Naive thymus-derived CD4-positive, alpha-beta T cell (primary cell): ENCODE results near the gene TP73. TPM values are rescaled to one million over a fixed set of nuclear protein-coding genes. Genes with fewer than 3 reads are reported as not detected.

Experiments
- ATAC-seq: fragments of 150-1000 bp; cut with Tn5 transposase; 2 replicates; pipeline ENCODE4 v1.10.0; 2021; ENCODE audit warnings: mild to moderate bottlenecking, moderate library complexity
- CTCF ChIA-PET: fragments of 350-600 bp; sonication (Branson Sonifier 250); formaldehyde crosslinking; loops from one replicate; lab custom pipeline; 2021; ENCODE audit warnings: antibody characterized with exemption; lab: Charles Lee
- POLR2A ChIA-PET: fragments of 350-600 bp; sonication (Branson Sonifier 250); formaldehyde crosslinking; loops from one replicate; lab custom pipeline; 2021; ENCODE audit warnings: antibody characterized with exemption, inconsistent platforms; lab: Charles Lee
- DNase-seq, 9 donors: peaks; one replicate each; pipeline versions ENCODE4 v3.0.0 to v3.0.0-alpha.2; 2020 to 2022; ENCODE audit warnings: mixed read lengths in 1 of 9
- H3K27ac ChIP-seq: one replicate; pipeline ENCODE4 v1.7.0; 2013; ENCODE audit warnings: mild to moderate bottlenecking, low read depth, low read length, moderate library complexity
- H3K27me3 ChIP-seq, 2 donors: one replicate each; pipeline ENCODE4 v1.7.0; 2013; ENCODE audit warnings: low read length in 2 of 2, mild to moderate bottlenecking in 2 of 2, moderate library complexity in 2 of 2; ENCODE audit not compliant: control insufficient read depth in 2 of 2, insufficient read depth in 2 of 2
- H3K36me3 ChIP-seq, 3 experiments: 1 replicate in 2 of 3; 2 replicates in 1 of 3; pipeline ENCODE4 v1.7.0; 2013; ENCODE audit warnings: low read length in 3 of 3, mild to moderate bottlenecking in 3 of 3, moderate library complexity in 1 of 3; ENCODE audit not compliant: insufficient read depth in 3 of 3, control insufficient read depth in 2 of 3
- H3K4me1 ChIP-seq, 2 donors: one replicate each; pipeline ENCODE4 v1.7.0; 2013; ENCODE audit warnings: low read length in 2 of 2, mild to moderate bottlenecking in 2 of 2, moderate library complexity in 1 of 2; ENCODE audit not compliant: control insufficient read depth in 2 of 2, insufficient read depth in 2 of 2
- H3K4me3 ChIP-seq: 2 replicates; pipeline ENCODE4 v1.7.0; 2013; ENCODE audit warnings: mild to moderate bottlenecking, low read length
- H3K9me3 ChIP-seq, 3 experiments: 1 replicate in 2 of 3; 2 replicates in 1 of 3; pipeline ENCODE4 v1.7.0; 2013; ENCODE audit warnings: low read length in 3 of 3; ENCODE audit not compliant: control insufficient read depth in 2 of 3
- H3K27ac Mint-ChIP-seq, 9 donors: one replicate each; pipeline ENCODE4 v1.8.0; 2020 to 2022; ENCODE audit warnings: mixed read lengths in 9 of 9, mild to moderate bottlenecking in 8 of 9, moderate library complexity in 5 of 9, inconsistent platforms in 2 of 9
- H3K27me3 Mint-ChIP-seq, 5 donors: one replicate each; pipeline ENCODE4 v1.8.0; 2021 to 2022; ENCODE audit warnings: mixed read lengths in 5 of 5, mild to moderate bottlenecking in 1 of 5
- H3K36me3 Mint-ChIP-seq, 5 donors: one replicate each; pipeline ENCODE4 v1.8.0; 2020 to 2022; ENCODE audit warnings: mixed read lengths in 5 of 5, mild to moderate bottlenecking in 3 of 5, inconsistent platforms in 1 of 5
- H3K4me1 Mint-ChIP-seq, 7 donors: one replicate each; pipeline ENCODE4 v1.8.0; 2020 to 2022; ENCODE audit warnings: mixed read lengths in 7 of 7, mild to moderate bottlenecking in 3 of 7, inconsistent platforms in 1 of 7
- H3K4me3 Mint-ChIP-seq, 10 donors: one replicate each; pipeline ENCODE4 v1.8.0; 2020 to 2022; ENCODE audit warnings: mild to moderate bottlenecking in 10 of 10, mixed read lengths in 10 of 10, moderate library complexity in 6 of 10, inconsistent platforms in 2 of 10
- H3K9me3 Mint-ChIP-seq, 11 donors: one replicate each; pipeline ENCODE4 v1.8.0; 2020 to 2022; ENCODE audit warnings: mixed read lengths in 11 of 11, mild to moderate bottlenecking in 4 of 11, inconsistent platforms in 1 of 11, moderate library complexity in 1 of 11
- intact Hi-C, 2 donors: fragments of 100-400 bp; cut with micrococcal nuclease; formaldehyde crosslinking; loops; one replicate each; pipeline ENCODE4 v1.15.1; 2023
- polyA plus RNA-seq, 2 donors: library from polyadenylated mRNA; unstranded; fragments of 300-500 nt; fragmentation: Illumina TruSeq; gene quantifications; one replicate each; pipeline ENCODE4 v1.2.3, GENCODE V29; 2021
- total RNA-seq, 6 experiments: library from RNA in 5 of 6; stranded (reverse) in 5 of 6; gene quantifications; 1 replicate in 5 of 6; 2 replicates in 1 of 6; pipeline ENCODE4 v1.2.3 and lab custom pipeline; 2021 to 2026

TP73 gene
- total and polyA plus RNA-seq, 7 experiments from 2014 or later, result 0.03 to 2.4 (median 0.15) TPM; not detected in 2

GRCh38 chr1:3606779-3607702 is 45.3 kb upstream of the TP73 start:
- Histone ChIP-seq H3K27ac (no peak overlapping the region), H3K4me1 (peaks cover 0 to 9% of the 10 kb centered on the region in 2 donors), H3K4me3 (no peak overlapping the region), H3K9me3 (no peaks in the 10 kb centered on the region), H3K27me3 (no peaks in the 10 kb centered on the region), H3K36me3 (no peaks in the 10 kb centered on the region)
- intact Hi-C loops, result no loop called here
- H3K27me3 Mint-ChIP-seq, result peaks cover 0 to 14% (median 5%) of the 10 kb centered on the region in 5 donors
- H3K36me3 Mint-ChIP-seq, result no peaks in the 10 kb centered on the region
- no peak overlapping the region for H3K27ac Mint-ChIP-seq
- ChIA-PET CTCF (no interaction called here), POLR2A (no interaction called here)
- H3K4me3 Mint-ChIP-seq, result no peak overlapping the region
- no peak for ATAC-seq
- no peaks in the 10 kb centered on the region for H3K9me3 Mint-ChIP-seq
- no peak for DNase-seq
- peaks cover 0 to 10% (median 10%) of the 10 kb centered on the region in 7 donors for H3K4me1 Mint-ChIP-seq

DNA sequence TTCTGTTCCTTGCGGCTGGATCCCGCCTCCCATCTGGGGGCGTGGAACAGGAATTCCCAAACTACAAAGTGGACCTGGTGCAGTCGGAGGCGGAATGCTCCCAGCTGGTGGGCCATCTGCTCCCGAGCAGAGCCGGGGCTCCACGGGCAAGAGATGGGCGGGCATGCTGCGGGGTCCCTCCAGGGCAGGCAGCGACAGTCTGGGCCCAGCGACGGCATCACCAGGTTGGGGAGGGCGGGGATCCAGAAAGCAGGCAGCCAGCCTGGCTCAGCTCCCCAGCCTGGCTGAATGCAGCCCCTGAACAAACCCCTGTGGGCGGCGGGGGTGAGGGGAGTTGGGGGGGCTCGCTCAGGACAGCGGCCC is 44.6 kb upstream of the TP73 start:
- no peak overlapping the region for H3K27ac Mint-ChIP-seq
- Histone ChIP-seq H3K27ac (no peak overlapping the region), H3K4me1 (peaks cover 0 to 9% of the 10 kb centered on the region in 2 donors), H3K36me3 (no peaks in the 10 kb centered on the region), H3K9me3 (no peaks in the 10 kb centered on the region), H3K4me3 (no peak overlapping the region), H3K27me3 (no peaks in the 10 kb centered on the region)
- ATAC-seq (no peak), DNase-seq (no peak)
- H3K27me3 Mint-ChIP-seq, result peaks cover 0 to 19% (median 5%) of the 10 kb centered on the region in 5 donors
- no peak overlapping the region for H3K4me3 Mint-ChIP-seq
- intact Hi-C loops, result no loop called here
- CTCF ChIA-PET, result no interaction called here
- H3K36me3 Mint-ChIP-seq, result no peaks in the 10 kb centered on the region
- POLR2A ChIA-PET, result no interaction called here
- no peaks in the 10 kb centered on the region for H3K9me3 Mint-ChIP-seq
- H3K4me1 Mint-ChIP-seq, result peaks cover 0 to 10% (median 10%) of the 10 kb centered on the region in 7 donors

GRCh38 chr1:3608154-3608553 is 44.2 kb upstream of the TP73 start:
- intact Hi-C loops, result no loop called here
- H3K36me3 Mint-ChIP-seq, result no peaks in the 10 kb centered on the region
- no peak for DNase-seq
- CTCF ChIA-PET, result interaction anchor here (0.8 kb wide), 1 partner anchor 12 kb away, joined by 3 read pairs; no protein-coding TSS in a partner anchor
- H3K27me3 Mint-ChIP-seq, result peaks cover 0 to 23% (median 5%) of the 10 kb centered on the region in 5 donors
- no peaks in the 10 kb centered on the region for H3K9me3 Mint-ChIP-seq
- ATAC-seq, result no peak
- no peak overlapping the region for H3K27ac ChIP-seq
- no peaks in the 10 kb centered on the region for H3K9me3 ChIP-seq
- no peak overlapping the region for H3K27ac Mint-ChIP-seq
- peak overlapping the region in 1 of 10 donors; percentile 40 for H3K4me3 Mint-ChIP-seq
- POLR2A ChIA-PET, result no interaction called here
- no peak overlapping the region for H3K4me3 ChIP-seq
- H3K36me3 ChIP-seq, result no peaks in the 10 kb centered on the region
- no peaks in the 10 kb centered on the region for H3K27me3 ChIP-seq
- H3K4me1 Mint-ChIP-seq, result peaks cover 0 to 10% (median 10%) of the 10 kb centered on the region in 7 donors
- peaks cover 0 to 9% of the 10 kb centered on the region in 2 donors for H3K4me1 ChIP-seq

GRCh38 chr1:3609016-3609768 is 43.1 kb upstream of the TP73 start:
- intact Hi-C loops, result no loop called here
- H3K27ac Mint-ChIP-seq, result no peak overlapping the region
- no peaks in the 10 kb centered on the region for H3K9me3 Mint-ChIP-seq
- H3K27me3 Mint-ChIP-seq, result peaks cover 0 to 31% (median 5%) of the 10 kb centered on the region in 5 donors
- ATAC-seq, result no peak
- ChIA-PET POLR2A (interaction anchor here (1.3 kb wide), 1 partner anchor 11 kb away, joined by 5 read pairs; no protein-coding TSS in a partner anchor), CTCF (interaction anchor here (1.4 kb wide), 1 partner anchor 10 kb away, joined by 3 read pairs; no protein-coding TSS in a partner anchor)
- Histone ChIP-seq H3K4me1 (peaks cover 0 to 9% of the 10 kb centered on the region in 2 donors), H3K36me3 (no peaks in the 10 kb centered on the region), H3K27ac (no peak overlapping the region), H3K27me3 (no peaks in the 10 kb centered on the region), H3K9me3 (no peaks in the 10 kb centered on the region), H3K4me3 (no peak overlapping the region)
- no peaks in the 10 kb centered on the region for H3K36me3 Mint-ChIP-seq
- peaks cover 0 to 10% (median 10%) of the 10 kb centered on the region in 7 donors for H3K4me1 Mint-ChIP-seq
- DNase-seq, result no peak
- peak overlapping the region in 4 of 10 donors; percentile 21 to 86 (median 42) for H3K4me3 Mint-ChIP-seq

DNA sequence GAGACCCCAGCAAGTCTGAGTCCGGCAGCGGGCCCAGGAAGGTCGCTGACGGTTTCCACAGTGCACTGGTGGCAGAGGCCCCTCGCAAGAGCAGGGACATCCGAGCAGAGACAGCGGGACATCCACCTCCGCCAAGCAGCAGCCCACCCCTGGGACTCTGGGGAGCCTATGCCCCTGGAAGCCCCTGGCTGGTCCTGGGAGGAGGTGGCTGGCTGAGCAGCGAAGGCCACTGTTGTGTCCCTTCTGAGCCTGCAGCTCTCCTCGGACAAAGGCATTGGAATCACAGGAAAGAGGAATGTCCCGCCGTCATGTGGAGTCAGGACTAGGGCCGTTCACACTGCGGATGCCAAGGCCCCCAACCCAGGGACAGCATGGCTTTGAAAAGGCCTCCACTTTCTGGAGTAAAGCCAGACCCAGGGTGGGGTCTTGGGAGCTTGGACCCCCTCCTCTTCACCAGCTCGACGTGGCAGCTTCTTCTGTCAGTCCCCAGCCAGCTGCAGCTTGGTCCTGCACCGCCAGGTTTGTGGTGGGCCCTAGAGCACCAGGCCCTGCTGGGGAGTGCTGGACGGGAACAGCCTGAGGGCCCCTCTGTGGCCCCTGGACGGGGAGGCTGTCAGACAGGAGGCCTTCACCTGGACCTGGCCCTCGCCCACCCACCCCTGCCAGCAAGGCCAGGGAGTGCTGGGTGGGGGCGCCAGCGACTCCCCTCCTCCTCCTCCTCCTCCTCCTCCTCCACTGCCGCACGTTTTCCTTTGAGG is 42.4 kb upstream of the TP73 start:
- peaks cover 0 to 9% of the 10 kb centered on the region in 2 donors for H3K4me1 ChIP-seq
- H3K36me3 Mint-ChIP-seq, result no peaks in the 10 kb centered on the region
- H3K27ac Mint-ChIP-seq, result peak overlapping the region in 2 of 9 donors; percentile 20 to 42
- H3K27me3 Mint-ChIP-seq, result peaks cover 0 to 34% (median 5%) of the 10 kb centered on the region in 5 donors
- no peak overlapping the region for H3K4me3 ChIP-seq
- intact Hi-C loops, result no loop called here
- H3K9me3 Mint-ChIP-seq, result no peaks in the 10 kb centered on the region
- no peak overlapping the region for H3K27ac ChIP-seq
- no peaks in the 10 kb centered on the region for H3K36me3 ChIP-seq
- ATAC-seq (no peak), DNase-seq (no peak)
- peaks cover 0 to 10% (median 10%) of the 10 kb centered on the region in 7 donors for H3K4me1 Mint-ChIP-seq
- H3K27me3 ChIP-seq, result no peaks in the 10 kb centered on the region
- CTCF ChIA-PET, result interaction anchor here (0.6 to 1.4 kb wide), 2 partner anchors 9 to 1713 kb away, joined by 3 read pairs; no protein-coding TSS in a partner anchor
- peak overlapping the region in 8 of 10 donors; percentile 70 to 86 (median 78) for H3K4me3 Mint-ChIP-seq
- H3K9me3 ChIP-seq, result no peaks in the 10 kb centered on the region
- POLR2A ChIA-PET, result interaction anchor here (1.3 kb wide), 1 partner anchor 12 kb away, joined by 5 read pairs; no protein-coding TSS in a partner anchor
